HepG2 (cell line): Measurements from ENCODE around the gene GLIS2. TPM values are rescaled to one million over a fixed set of nuclear protein-coding genes. Genes with fewer than 3 reads are reported as not detected.

Experiments used
- ATF5 ChIP-seq: sonication (generic); formaldehyde crosslinking; IDR thresholded peaks from 2 replicates; pipeline ENCODE4 v1.4.0; 2020; ENCODE audit warnings: mild to moderate bottlenecking, low read depth, missing genetic modification reagents
- ATM ChIP-seq: fragments of 450-650 bp; IDR thresholded peaks from 2 replicates; pipeline ENCODE4 v1.7.1; 2017; ENCODE audit warnings: mild to moderate bottlenecking, borderline replicate concordance
- LRRFIP1 ChIP-seq: sonication (generic); formaldehyde crosslinking; conservative IDR thresholded peaks from 2 replicates; pipeline ENCODE4 v1.4.0; 2020; ENCODE audit warnings: missing genetic modification reagents
- TFAP4 ChIP-seq: sonication (generic); IDR thresholded peaks from 2 replicates; pipeline ENCODE4 v1.6.1; 2016; ENCODE audit warnings: low read depth, borderline replicate concordance
- TMF1 ChIP-seq: sonication (generic); formaldehyde crosslinking; IDR thresholded peaks from 2 replicates; pipeline ENCODE4 v1.8.1; 2022; ENCODE audit warnings: low read depth, missing genetic modification reagents
- ZNF407 ChIP-seq: sonication (generic); formaldehyde crosslinking; IDR thresholded peaks from one replicate; pipeline ENCODE4 v1.5.1; 2020; ENCODE audit warnings: mild to moderate bottlenecking, missing genetic modification reagents; ENCODE audit errors: not compliant biosample characterization
- polyA plus RNA-seq, 8 experiments: library from polyadenylated mRNA; depleted of rRNA in 3 of 8; stranded (reverse) in 7 of 8; unstranded in 1 of 8; fragments of >200 nt; fragmentation: Illumina TruSeq in 4 of 8; extraction: Trizol in 4 of 8; gene quantifications; 2 replicates each; pipeline versions ENCODE4 v1.2.1 to v1.2.3, GENCODE V29; 2011 to 2016; ENCODE audit warnings: low read depth in 4 of 8, missing spikeins in 1 of 8, mixed read lengths in 1 of 8; ENCODE audit not compliant: insufficient read depth in 1 of 8
- total RNA-seq, 5 experiments: library from RNA; depleted of rRNA; stranded (reverse); fragments of >200 nt; fragmentation: Illumina TruSeq; extraction: Trizol; gene quantifications; 2 replicates each; pipeline ENCODE4 v1.2.3, GENCODE V29; 2016; ENCODE audit warnings: low read depth in 1 of 5

GLIS2 gene
- total and polyA plus RNA-seq, 2 of the 13 experiments (the other 11 are each of a cell fraction or from before 2014, with no cell fraction given): 0.28 to 0.29 TPM

GRCh38 chr16:4387781-4388180 lies 71.9 kb downstream of the GLIS2 start (continued):
- no peak for TF ChIP-seq ZNF407 (CRISPR knock-in tag)
- TF ChIP-seq TMF1 (CRISPR knock-in tag): no peak
- no peak for TF ChIP-seq TFAP4
- no peak for TF ChIP-seq ATM
- TF ChIP-seq ATF5 (CRISPR knock-in tag): no peak
- no peak for TF ChIP-seq LRRFIP1 (CRISPR knock-in tag)
- TF ChIP-seq, all 625 proteins: peak for 0
